Mesothelial cell of epicardium (in vitro differentiated cells): ENCODE measurements around the gene EFCAB5. TPM values are rescaled to one million over a fixed set of nuclear protein-coding genes. Genes with fewer than 3 reads are reported as not detected.

ENCODE experiments used
- DNase-seq, 2 experiments: peaks; one replicate each; pipeline ENCODE4 v3.0.0; 2021; ENCODE audit warnings: low spot score in 2 of 2; ENCODE audit not compliant: unreplicated experiment in 2 of 2
- H3K27ac Mint-ChIP-seq: 2 replicates; pipeline ENCODE4 v1.8.0; 2021; ENCODE audit warnings: mixed read lengths
- H3K27me3 Mint-ChIP-seq: 2 replicates; pipeline ENCODE4 v1.8.0; 2021; ENCODE audit warnings: low read depth, mixed read lengths
- H3K36me3 Mint-ChIP-seq: 2 replicates; pipeline ENCODE4 v1.8.0; 2021; ENCODE audit warnings: mixed read lengths
- H3K4me1 Mint-ChIP-seq: 2 replicates; pipeline ENCODE4 v1.8.0; 2021; ENCODE audit warnings: mixed read lengths
- H3K4me3 Mint-ChIP-seq: 2 replicates; pipeline ENCODE4 v1.8.0; 2021; ENCODE audit warnings: mild to moderate bottlenecking, moderate library complexity, mixed read lengths
- H3K9me3 Mint-ChIP-seq: 2 replicates; pipeline ENCODE4 v1.8.0; 2021; ENCODE audit warnings: mixed read lengths
- microRNA-seq: library from miRNA; unstranded; fragments of <30 nt; microRNA quantifications from one replicate; pipeline ENCODE4 v1.2.0, GENCODE V29; 2021; ENCODE audit warnings: inconsistent platforms, mixed read lengths
- total RNA-seq: library from RNA; stranded (reverse); gene quantifications from 3 replicates; pipeline ENCODE4 v1.2.1, GENCODE V29; 2021
- TF ChIP-seq, protein P1 (sequence below): fragments of 200-600 bp; sonication (generic); IDR thresholded peaks from one replicate; pipeline ENCODE4 v1.5.0; 2021; ENCODE audit warnings: antibody characterized with exemption; ENCODE audit not compliant: unreplicated experiment

EFCAB5 gene
- total RNA-seq, 1 donor from 2014 or later = 0.58 TPM

- TF ChIP-seq, protein P1, sequence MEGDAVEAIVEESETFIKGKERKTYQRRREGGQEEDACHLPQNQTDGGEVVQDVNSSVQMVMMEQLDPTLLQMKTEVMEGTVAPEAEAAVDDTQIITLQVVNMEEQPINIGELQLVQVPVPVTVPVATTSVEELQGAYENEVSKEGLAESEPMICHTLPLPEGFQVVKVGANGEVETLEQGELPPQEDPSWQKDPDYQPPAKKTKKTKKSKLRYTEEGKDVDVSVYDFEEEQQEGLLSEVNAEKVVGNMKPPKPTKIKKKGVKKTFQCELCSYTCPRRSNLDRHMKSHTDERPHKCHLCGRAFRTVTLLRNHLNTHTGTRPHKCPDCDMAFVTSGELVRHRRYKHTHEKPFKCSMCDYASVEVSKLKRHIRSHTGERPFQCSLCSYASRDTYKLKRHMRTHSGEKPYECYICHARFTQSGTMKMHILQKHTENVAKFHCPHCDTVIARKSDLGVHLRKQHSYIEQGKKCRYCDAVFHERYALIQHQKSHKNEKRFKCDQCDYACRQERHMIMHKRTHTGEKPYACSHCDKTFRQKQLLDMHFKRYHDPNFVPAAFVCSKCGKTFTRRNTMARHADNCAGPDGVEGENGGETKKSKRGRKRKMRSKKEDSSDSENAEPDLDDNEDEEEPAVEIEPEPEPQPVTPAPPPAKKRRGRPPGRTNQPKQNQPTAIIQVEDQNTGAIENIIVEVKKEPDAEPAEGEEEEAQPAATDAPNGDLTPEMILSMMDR = no peak
- Mint-ChIP-seq H3K4me3 (no peak overlapping the region), H3K27ac (peak overlapping the region; percentile 14), H3K9me3 (no peaks in the 10 kb centered on the region), H3K27me3 (no peaks in the 10 kb centered on the region), H3K36me3 (peaks cover 14% of the 10 kb centered on the region), H3K4me1 (no peaks in the 10 kb centered on the region)
- no peak for DNase-seq
Measured at GRCh38 chr17:30148376-30148775, 206.9 kb downstream of the EFCAB5 start.

- Mint-ChIP-seq H3K4me3 (no peak overlapping the region), H3K27me3 (no peaks in the 10 kb centered on the region), H3K4me1 (no peaks in the 10 kb centered on the region), H3K9me3 (no peaks in the 10 kb centered on the region), H3K36me3 (peaks cover 14% of the 10 kb centered on the region), H3K27ac (no peak overlapping the region)
- TF ChIP-seq, protein P1 = no peak
- no peak for DNase-seq
Measured at GRCh38 chr17:30151471-30151870, 210.0 kb downstream of the EFCAB5 start.

GRCh38 chr17:30153463-30153862 lies 212.0 kb downstream of the EFCAB5 start:
- no peak for DNase-seq
- H3K9me3 Mint-ChIP-seq = peaks cover 11% of the 10 kb centered on the region
- H3K27ac Mint-ChIP-seq = no peak overlapping the region
- no peak overlapping the region for H3K4me3 Mint-ChIP-seq
- no peaks in the 10 kb centered on the region for H3K27me3 Mint-ChIP-seq
- TF ChIP-seq, protein P1 = no peak
- H3K4me1 Mint-ChIP-seq = no peaks in the 10 kb centered on the region
- peaks cover 31% of the 10 kb centered on the region for H3K36me3 Mint-ChIP-seq

DNA sequence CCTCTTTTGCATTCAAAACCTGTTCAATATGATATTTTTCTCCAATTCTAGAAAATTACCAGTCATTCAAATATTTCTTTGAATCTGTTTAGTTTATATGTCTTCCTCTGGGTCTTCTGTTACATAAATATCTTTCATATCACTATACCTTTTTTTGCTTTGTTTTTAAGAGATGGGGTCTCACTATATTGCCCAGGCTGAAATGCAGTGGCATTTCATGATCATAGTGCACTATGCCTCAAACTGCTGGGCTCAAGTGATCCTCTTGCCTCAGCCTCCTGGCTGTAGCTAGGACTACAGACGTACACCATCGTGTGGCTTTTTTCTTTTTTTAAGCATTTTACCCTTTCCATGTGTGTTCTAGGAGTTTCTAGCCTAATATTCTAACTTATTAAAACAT lies 214.0 kb downstream of the EFCAB5 start:
- Mint-ChIP-seq H3K27ac (no peak overlapping the region), H3K4me3 (no peak overlapping the region), H3K9me3 (peaks cover 27% of the 10 kb centered on the region), H3K36me3 (peaks cover 48% of the 10 kb centered on the region), H3K27me3 (no peaks in the 10 kb centered on the region), H3K4me1 (no peaks in the 10 kb centered on the region)
- no peak for DNase-seq
- TF ChIP-seq, protein P1 = no peak

Small RNA genes lying within 50 kb of the gene (microRNA-seq; reads per million reads assigned to microRNA genes)
- not detected for gene MIR423

Other genes starting within 250 kb of the EFCAB5 start
- gene SSH2, start 11.4 kb upstream of the EFCAB5 start, total RNA-seq = 18.3 to 23.7 TPM (median 19.3 TPM) in 3 replicates
- gene NSRP1, start 175.2 kb downstream of the EFCAB5 start, total RNA-seq = 27.9 to 32.7 TPM (median 30.2 TPM) in 3 replicates